ENCODE data around the gene PKD2L2.

The PKD2L2 gene

DNA sequence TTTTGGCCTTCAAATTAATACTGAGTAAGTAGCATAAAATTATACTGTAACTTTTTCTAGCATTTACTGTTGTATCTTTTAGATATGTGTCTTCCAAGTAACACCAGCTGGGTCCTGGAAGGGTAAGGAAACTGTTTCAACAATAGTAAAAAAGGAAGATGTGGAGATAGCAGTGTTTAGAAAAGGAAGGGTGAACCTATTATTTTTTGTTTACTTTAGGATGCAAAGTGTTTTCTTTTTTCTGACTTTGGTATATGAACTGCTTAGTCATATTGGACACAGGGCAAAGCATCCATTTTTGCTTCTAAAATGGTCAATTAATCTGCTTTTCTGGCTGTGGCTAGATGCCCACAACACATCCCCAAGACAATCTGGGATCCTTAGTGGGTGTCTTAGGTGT, 5.3 kb downstream of the PKD2L2 start:
- no peak overlapping the region for H3K27ac ChIP-seq
- no peaks in the 10 kb centered on the region for H3K36me3 ChIP-seq
- H3K9me3 ChIP-seq = no peaks in the 10 kb centered on the region
- H3K4me3 ChIP-seq (ENCODE audit: low read depth in 1 of 2, low read length in 1 of 2) = no peak overlapping the region
- H3K4me1 ChIP-seq (ENCODE audit: control insufficient read depth in 1 of 2, insufficient read depth in 1 of 2, low read depth in 1 of 2, low read length in 1 of 2) = peaks cover under 1 to 1% of the 10 kb centered on the region in 2 experiments
- TF ChIP-seq, protein P1, sequence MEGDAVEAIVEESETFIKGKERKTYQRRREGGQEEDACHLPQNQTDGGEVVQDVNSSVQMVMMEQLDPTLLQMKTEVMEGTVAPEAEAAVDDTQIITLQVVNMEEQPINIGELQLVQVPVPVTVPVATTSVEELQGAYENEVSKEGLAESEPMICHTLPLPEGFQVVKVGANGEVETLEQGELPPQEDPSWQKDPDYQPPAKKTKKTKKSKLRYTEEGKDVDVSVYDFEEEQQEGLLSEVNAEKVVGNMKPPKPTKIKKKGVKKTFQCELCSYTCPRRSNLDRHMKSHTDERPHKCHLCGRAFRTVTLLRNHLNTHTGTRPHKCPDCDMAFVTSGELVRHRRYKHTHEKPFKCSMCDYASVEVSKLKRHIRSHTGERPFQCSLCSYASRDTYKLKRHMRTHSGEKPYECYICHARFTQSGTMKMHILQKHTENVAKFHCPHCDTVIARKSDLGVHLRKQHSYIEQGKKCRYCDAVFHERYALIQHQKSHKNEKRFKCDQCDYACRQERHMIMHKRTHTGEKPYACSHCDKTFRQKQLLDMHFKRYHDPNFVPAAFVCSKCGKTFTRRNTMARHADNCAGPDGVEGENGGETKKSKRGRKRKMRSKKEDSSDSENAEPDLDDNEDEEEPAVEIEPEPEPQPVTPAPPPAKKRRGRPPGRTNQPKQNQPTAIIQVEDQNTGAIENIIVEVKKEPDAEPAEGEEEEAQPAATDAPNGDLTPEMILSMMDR (IDR thresholded peaks at IDR 0.05) = no peak
- H3K27me3 ChIP-seq = peaks cover under 1% of the 10 kb centered on the region

DNA sequence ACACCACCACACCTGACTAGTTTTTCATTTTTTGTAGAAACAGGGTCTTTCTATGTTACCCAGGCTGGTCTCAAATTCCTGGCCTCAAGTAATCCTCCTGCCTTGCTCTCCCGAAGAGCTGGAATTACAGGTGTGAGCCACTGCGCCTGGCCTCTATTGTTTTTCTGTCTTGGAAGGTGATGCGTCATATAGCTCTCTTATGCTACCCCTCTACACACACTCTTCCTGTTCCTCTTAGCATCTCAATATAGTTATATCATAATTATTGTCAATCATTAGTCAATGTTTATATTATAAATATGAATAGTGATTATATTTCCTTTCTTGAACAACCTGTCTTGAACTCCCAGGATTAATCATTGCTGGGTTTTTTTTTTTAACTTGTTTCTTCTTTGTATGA, 7.3 kb downstream of the PKD2L2 start:
- TF ChIP-seq, protein P1 (IDR thresholded peaks at IDR 0.05) = no peak
- no peaks in the 10 kb centered on the region for H3K9me3 ChIP-seq
- no peaks in the 10 kb centered on the region for H3K27me3 ChIP-seq
- H3K4me1 ChIP-seq (ENCODE audit: control insufficient read depth in 1 of 2, insufficient read depth in 1 of 2, low read depth in 1 of 2, low read length in 1 of 2) = no peaks in the 10 kb centered on the region
- H3K27ac ChIP-seq = no peak overlapping the region
- H3K4me3 ChIP-seq (ENCODE audit: low read depth in 1 of 2, low read length in 1 of 2) = no peak overlapping the region
- H3K36me3 ChIP-seq = no peaks in the 10 kb centered on the region

DNA sequence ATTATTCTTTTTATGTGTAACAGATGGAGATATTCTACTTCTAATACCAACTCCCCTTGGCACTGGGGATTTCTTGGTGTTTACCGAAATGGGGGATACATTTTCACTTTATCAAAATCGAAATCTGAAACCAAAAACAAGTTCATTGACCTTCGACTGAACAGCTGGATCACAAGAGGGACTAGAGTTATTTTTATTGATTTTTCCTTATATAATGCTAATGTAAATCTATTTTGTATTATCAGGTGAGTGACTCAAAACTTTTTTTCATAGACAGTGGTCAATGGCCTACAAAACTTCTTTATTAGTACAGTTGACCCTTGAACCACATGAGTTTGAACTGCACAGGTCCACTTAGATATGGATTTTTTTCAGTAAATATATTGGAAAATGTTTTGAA, 10.2 kb downstream of the PKD2L2 start:
- TF ChIP-seq, protein P1 (IDR thresholded peaks at IDR 0.05) = no peak
- Histone ChIP-seq H3K4me3 (ENCODE audit: low read depth in 1 of 2, low read length in 1 of 2) (no peak overlapping the region), H3K36me3 (no peaks in the 10 kb centered on the region), H3K27ac (no peak overlapping the region), H3K27me3 (no peaks in the 10 kb centered on the region), H3K9me3 (no peaks in the 10 kb centered on the region), H3K4me1 (ENCODE audit: control insufficient read depth in 1 of 2, insufficient read depth in 1 of 2, low read depth in 1 of 2, low read length in 1 of 2) (no peaks in the 10 kb centered on the region)

DNA sequence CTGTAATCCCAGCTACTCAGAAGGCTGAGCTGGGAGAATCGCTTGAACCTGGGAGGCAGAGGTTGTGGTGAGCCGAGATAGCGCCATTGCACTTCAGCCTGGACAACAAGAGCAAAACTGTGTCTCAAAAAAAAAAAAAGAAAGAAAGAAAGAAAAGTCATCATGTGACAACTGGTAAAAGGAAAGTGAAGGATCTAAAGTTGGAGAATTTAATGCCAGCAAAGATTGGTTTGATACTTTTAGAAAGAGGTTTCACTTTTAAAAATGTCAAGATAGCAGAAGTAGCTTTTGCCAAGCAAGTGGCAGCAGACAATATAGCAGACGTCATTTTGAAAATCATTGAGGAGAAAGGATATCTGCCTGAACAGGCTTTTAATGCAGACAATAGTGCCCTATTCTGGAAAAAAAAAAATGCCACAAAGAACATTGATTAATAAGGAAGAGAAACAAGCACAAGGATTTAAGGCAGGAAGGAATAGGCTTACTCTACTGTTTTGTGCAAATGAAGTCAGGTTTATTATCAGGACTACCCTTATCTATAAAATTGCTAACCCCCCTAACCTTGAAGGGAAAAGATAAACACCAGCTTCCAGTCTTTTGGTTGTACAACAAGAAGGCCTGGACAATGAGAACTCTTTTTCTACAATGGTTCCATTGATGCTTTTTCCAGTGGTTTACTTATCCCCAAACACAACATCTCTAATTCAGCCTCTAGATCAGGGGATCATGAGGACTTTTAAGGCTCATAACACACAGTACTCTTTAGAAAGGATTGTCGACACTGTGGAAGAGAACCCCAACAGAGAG, 12.0 kb downstream of the PKD2L2 start:
- Histone ChIP-seq H3K36me3 (no peaks in the 10 kb centered on the region), H3K9me3 (no peaks in the 10 kb centered on the region), H3K4me1 (ENCODE audit: control insufficient read depth in 1 of 2, insufficient read depth in 1 of 2, low read depth in 1 of 2, low read length in 1 of 2) (no peaks in the 10 kb centered on the region), H3K4me3 (ENCODE audit: low read depth in 1 of 2, low read length in 1 of 2) (no peak overlapping the region), H3K27me3 (no peaks in the 10 kb centered on the region), H3K27ac (no peak overlapping the region)
- TF ChIP-seq, protein P1 (IDR thresholded peaks at IDR 0.05) = no peak

DNA sequence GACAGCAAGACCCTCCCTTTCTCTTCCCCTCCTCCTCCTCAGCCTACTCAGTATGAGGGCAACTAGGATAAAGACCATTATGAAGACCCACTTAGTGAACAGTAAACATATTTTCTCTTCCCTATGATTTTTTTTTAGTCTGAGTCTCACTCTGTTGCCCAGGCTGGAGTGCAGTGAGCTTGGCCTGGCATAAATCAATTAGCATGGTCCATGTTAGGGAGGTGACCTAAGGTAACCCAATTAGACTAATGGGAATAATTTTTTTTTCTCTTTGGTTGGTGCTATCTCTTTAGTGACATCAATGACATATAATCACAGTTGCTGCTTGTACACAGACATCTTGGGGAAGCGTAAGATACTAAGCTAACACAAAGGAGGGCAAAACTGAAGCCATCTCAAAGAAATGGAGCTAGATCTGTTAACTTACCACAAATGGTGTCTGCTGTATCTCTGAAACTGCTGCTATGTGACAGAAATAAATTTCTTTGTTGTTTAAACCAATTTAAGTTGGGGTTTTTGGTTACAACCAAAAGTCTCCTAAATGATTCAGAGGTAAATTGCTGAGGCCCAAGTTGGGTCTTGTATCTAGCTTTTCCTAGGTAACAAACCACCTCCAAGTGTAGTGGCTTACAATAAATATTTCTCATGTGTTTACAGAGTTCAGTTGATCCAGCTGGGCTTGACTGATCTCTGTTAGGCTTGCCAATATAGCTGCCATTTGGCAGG, 13.3 kb downstream of the PKD2L2 start:
- H3K27ac ChIP-seq = no peak overlapping the region
- TF ChIP-seq, protein P1 (IDR thresholded peaks at IDR 0.05) = no peak
- H3K27me3 ChIP-seq = no peaks in the 10 kb centered on the region

More for the DNA sequence above, 13.3 kb downstream of the PKD2L2 start:
- Histone ChIP-seq H3K36me3 (no peaks in the 10 kb centered on the region), H3K4me3 (ENCODE audit: low read depth in 1 of 2, low read length in 1 of 2) (no peak overlapping the region), H3K9me3 (no peaks in the 10 kb centered on the region), H3K4me1 (ENCODE audit: control insufficient read depth in 1 of 2, insufficient read depth in 1 of 2, low read depth in 1 of 2, low read length in 1 of 2) (no peaks in the 10 kb centered on the region)

Measured in neutrophil (primary cell).